HCT116 (cell line): ENCODE measurements around the gene ENOPH1. TPM values are rescaled to one million over a fixed set of nuclear protein-coding genes. Genes with fewer than 3 reads are reported as not detected.

Experiments
- ATAC-seq: fragments of 200-7000 bp; cut with Tn5 transposase; 2 replicates; pipeline ENCODE4 v1.9.1; 2020; ENCODE audit warnings: mild to moderate bottlenecking, moderate library complexity
- BruUV-seq: library from RNA; stranded (reverse); fragments of 400-500 nt; replicated peaks from 2 replicates; lab custom pipeline; 2021; lab: Mats Ljungman, UMichigan
- CTCF ChIA-PET: fragments of 300-600 bp; sonication (Branson Sonifier 250); formaldehyde crosslinking; loops from one replicate; lab custom pipeline; 2021; ENCODE audit warnings: antibody characterized with exemption; lab: Charles Lee
- POLR2A ChIA-PET: fragments of 300-600, 350-600 bp; sonication (Branson Sonifier 250); formaldehyde crosslinking; loops from one replicate; lab custom pipeline; 2021; ENCODE audit warnings: antibody characterized with exemption; lab: Charles Lee
- RAD21 ChIA-PET, 2 experiments: fragments of 300-600 bp; sonication (Branson Sonifier 250); formaldehyde crosslinking; loops; one replicate each; lab custom pipeline; 2023; ENCODE audit warnings: low total read pairs in 2 of 2; ENCODE audit not compliant: uncharacterized antibody in 2 of 2, unreplicated experiment in 2 of 2, low non-redundant PET in 1 of 2; lab: Charles Lee
- DNase-seq: peaks from one replicate; pipeline ENCODE4 v3.0.0-alpha.2; 2010; ENCODE audit warnings: low read depth, low spot score
- H2AFZ ChIP-seq: fragments of 200-600 bp; shearing (Covaris generic), sonication (generic); 2 replicates; pipeline ENCODE4 v1.6.1; 2017; ENCODE audit warnings: low read depth, mixed run types, mixed read lengths, antibody characterized with exemption, low read length; ENCODE audit not compliant: poor library complexity, severe bottlenecking
- H3K27ac ChIP-seq: 2 replicates; pipeline ENCODE4 v1.5.1; 2012; ENCODE audit warnings: low read depth, low read length
- H3K27me3 ChIP-seq: fragments of 200-600 bp; sonication (generic); 2 replicates; pipeline ENCODE4 v1.6.1; 2016; ENCODE audit warnings: mixed run types, low read length, mixed read lengths; ENCODE audit not compliant: insufficient read depth
- H3K36me3 ChIP-seq, 2 experiments: fragments of 200-500 bp in 1 of 2; fragments of 200-600 bp in 1 of 2; sonication (Bioruptor generic) in 1 of 2; sonication (generic) in 1 of 2; 2 replicates each; pipeline versions ENCODE4 v1.5.1 to v1.6.1; 2014 to 2016; ENCODE audit warnings: low read length in 2 of 2, inconsistent platforms in 1 of 2, mixed read lengths in 1 of 2, mixed run types in 1 of 2; ENCODE audit not compliant: insufficient read depth in 2 of 2, control insufficient read depth in 1 of 2
- H3K4me1 ChIP-seq, 2 experiments: fragments of 200-600 bp in 1 of 2; sonication (generic) in 1 of 2; 2 replicates each; pipeline versions ENCODE4 v1.5.1 to v1.6.1; 2012 to 2017; ENCODE audit warnings: low read length in 2 of 2, inconsistent platforms in 1 of 2, mild to moderate bottlenecking in 1 of 2, mixed read lengths in 1 of 2, mixed run types in 1 of 2, moderate library complexity in 1 of 2; ENCODE audit not compliant: insufficient read depth in 2 of 2, control insufficient read depth in 1 of 2
- H3K4me2 ChIP-seq: fragments of 200-600 bp; sonication (generic); 2 replicates; pipeline ENCODE4 v1.6.1; 2017; ENCODE audit warnings: mixed run types, low read length, mixed read lengths
- H3K4me3 ChIP-seq, 2 experiments: fragments of 200-600 bp in 1 of 2; sonication (generic) in 1 of 2; replicated peaks in 1 of 2; 2 replicates each; pipeline ENCODE4 v1.5.1; 2011 to 2016; ENCODE audit warnings: low read length in 2 of 2, control low read depth in 1 of 2, low read depth in 1 of 2, mild to moderate bottlenecking in 1 of 2, mixed read lengths in 1 of 2, mixed run types in 1 of 2
- H3K79me2 ChIP-seq: fragments of 200-600 bp; sonication (generic); 2 replicates; pipeline ENCODE4 v1.6.1; 2017; ENCODE audit warnings: mild to moderate bottlenecking, mixed run types, low read length, moderate library complexity, mixed read lengths; ENCODE audit not compliant: insufficient read depth
- H3K9ac ChIP-seq: fragments of 200-600 bp; sonication (generic); 2 replicates; pipeline ENCODE4 v1.6.1; 2016; ENCODE audit warnings: low read length, mixed read lengths
- H3K9me2 ChIP-seq: fragments of 200-600 bp; sonication (generic), shearing (Covaris generic); 2 replicates; pipeline ENCODE4 v1.6.1; 2017; ENCODE audit warnings: mixed run types, mild to moderate bottlenecking, moderate library complexity; ENCODE audit not compliant: insufficient read depth
- H3K9me3 ChIP-seq, 2 experiments: fragments of 200-500 bp in 1 of 2; fragments of 200-600 bp in 1 of 2; sonication (Bioruptor generic) in 1 of 2; sonication (generic) in 1 of 2; 2 replicates each; pipeline ENCODE4 v1.6.1; 2014 to 2017; ENCODE audit warnings: low read length in 2 of 2, mixed read lengths in 2 of 2, inconsistent platforms in 1 of 2, low read depth in 1 of 2, mild to moderate bottlenecking in 1 of 2, mixed run types in 1 of 2, moderate library complexity in 1 of 2; ENCODE audit not compliant: control insufficient read depth in 1 of 2, insufficient read depth in 1 of 2
- H4K20me1 ChIP-seq: fragments of 200-600 bp; sonication (generic), shearing (Covaris generic); 2 replicates; pipeline ENCODE4 v1.6.1; 2017; ENCODE audit warnings: mixed run types, mild to moderate bottlenecking, moderate library complexity; ENCODE audit not compliant: insufficient read depth
- CTCF ChIP-seq, 3 experiments: fragments of 200-600 bp in 1 of 3; sonication (generic) in 1 of 3; IDR thresholded peaks in 2 of 3; conservative IDR thresholded peaks in 1 of 3; 2 replicates each; pipeline ENCODE4 v1.5.1; 2012 to 2017; ENCODE audit warnings: low read depth in 2 of 3, low read length in 2 of 3, antibody characterized with exemption in 1 of 3, borderline replicate concordance in 1 of 3, control low read depth in 1 of 3, mild to moderate bottlenecking in 1 of 3, mixed read lengths in 1 of 3, mixed run types in 1 of 3, moderate library complexity in 1 of 3; ENCODE audit not compliant: insufficient read depth in 1 of 3
- EGR1 ChIP-seq: IDR thresholded peaks from 2 replicates; pipeline ENCODE4 v1.6.1; 2012; ENCODE audit warnings: low read depth
- EZH2phosphoT487 ChIP-seq: fragments of 200-600 bp; IDR thresholded peaks from 2 replicates; pipeline ENCODE4 v1.6.1; 2018; ENCODE audit warnings: antibody characterized with exemption, borderline replicate concordance
- FOSL1 ChIP-seq: IDR thresholded peaks from 2 replicates; pipeline ENCODE4 v1.6.1; 2012; ENCODE audit warnings: low read depth
- JUND ChIP-seq: IDR thresholded peaks from 2 replicates; pipeline ENCODE4 v1.6.1; 2012
- POLR2A ChIP-seq: IDR thresholded peaks from 2 replicates; pipeline ENCODE4 v1.7.0; 2011; ENCODE audit warnings: borderline replicate concordance; ENCODE audit not compliant: insufficient read depth, insufficient read length; ENCODE audit errors: extremely low read depth
- POLR2AphosphoS5 ChIP-seq: IDR thresholded peaks from 2 replicates; pipeline ENCODE4 v1.6.1; 2011; ENCODE audit warnings: mild to moderate bottlenecking, low read depth, low read length, moderate library complexity
- RAD21 ChIP-seq: IDR thresholded peaks from 2 replicates; pipeline ENCODE4 v1.6.1; 2012; ENCODE audit warnings: low read depth, mild to moderate bottlenecking
- ZBTB33 ChIP-seq: IDR thresholded peaks from 2 replicates; pipeline ENCODE4 v1.6.1; 2011; ENCODE audit warnings: mild to moderate bottlenecking, low read length, moderate library complexity; ENCODE audit not compliant: insufficient replicate concordance; ENCODE audit errors: extremely low read depth
- intact Hi-C: fragments of 100-400 bp; cut with micrococcal nuclease; formaldehyde crosslinking; loops from 2 replicates; pipeline ENCODE4 v1.10.0; 2022
- total RNA-seq: library from RNA; stranded (reverse); gene quantifications from one replicate; pipeline ENCODE4 v1.2.1, GENCODE V29; 2021; ENCODE audit not compliant: unreplicated experiment

The ENOPH1 gene
- total RNA-seq, 1 experiment from 2014 or later: 53.4 TPM

GRCh38 chr4:82462415-82462831 lies 32.0 kb downstream of the ENOPH1 start:
- Histone ChIP-seq H3K4me2 (no peak overlapping the region), H3K36me3 (peaks cover 19 to 29% of the 10 kb centered on the region in 2 experiments; a peak in 3 of 4 replicates), H4K20me1 (no peaks in the 10 kb centered on the region; the same call in 1 of the 2 replicates), H3K4me3 (no peak overlapping the region), H3K4me1 (no peaks in the 10 kb centered on the region), H3K9ac (no peak overlapping the region)
- intact Hi-C loops: loop anchor here (1.0 to 5.0 kb wide), 4 partner anchors 135 to 820 kb away; no protein-coding TSS in a partner anchor
- TF ChIP-seq FOSL1: no peak
- TF ChIP-seq RAD21: peak; percentile 63
- peak; percentile 46; the same call in 1 of the 2 replicates for TF ChIP-seq POLR2AphosphoS5
- TF ChIP-seq POLR2A: no peak
- TF ChIP-seq CTCF (IDR thresholded peaks at IDR 0.05 in 2 of 3, conservative IDR thresholded peaks at IDR 0.05 in 1 of 3; ENCODE audit: borderline replicate concordance in 1 of 3, insufficient read depth in 1 of 3, low read depth in 2 of 3, low read length in 2 of 3): peak; percentile 44 to 76 (median 57); a peak in 4 of 6 replicates
- no peak for TF ChIP-seq ZBTB33
- TF ChIP-seq JUND: no peak
- TF ChIP-seq EZH2phosphoT487: no peak
- TF ChIP-seq EGR1: no peak
- TF ChIP-seq, all 23 proteins: peak for 3
- peak; percentile 81 for ATAC-seq
- BruUV-seq: no TSS peak
- ChIA-PET CTCF (interaction anchor here (0.6 to 2.8 kb wide), 21 partner anchors 8 to 927 kb away, joined by 3 to 21 read pairs (median 3); partner anchors contain the start of gene COQ2), RAD21 (interaction anchor here (0.5 to 1.5 kb wide), 6 partner anchors 132 to 986 kb away, joined by 3 to 6 read pairs (median 4); partner anchors contain the start of gene SCD5 (in 2 of the 2)), POLR2A (interaction anchor here (0.6 kb wide), 1 partner anchor 157 kb away, joined by 3 read pairs; no protein-coding TSS in a partner anchor)
- peak; percentile 73 for DNase-seq
- Histone ChIP-seq H3K9me3 (no peaks in the 10 kb centered on the region), H3K79me2 (no peaks in the 10 kb centered on the region), H3K9me2 (no peaks in the 10 kb centered on the region), H3K27me3 (no peaks in the 10 kb centered on the region), H2AFZ (no peak overlapping the region), H3K27ac (no peak overlapping the region)
